Airway epithelial cell (primary cell): ENCODE measurements around the gene ETV7. TPM values are rescaled to one million over a fixed set of nuclear protein-coding genes. Genes with fewer than 3 reads are reported as not detected.

Experiments
- total RNA-seq: library from RNA; depleted of rRNA; stranded (reverse); fragments of >200 nt; gene quantifications from 2 replicates; pipeline ENCODE4 v1.2.3, GENCODE V29; 2015

ETV7 gene
- total RNA-seq, result 0.14 and 0.51 TPM in 2 replicates

DNA sequence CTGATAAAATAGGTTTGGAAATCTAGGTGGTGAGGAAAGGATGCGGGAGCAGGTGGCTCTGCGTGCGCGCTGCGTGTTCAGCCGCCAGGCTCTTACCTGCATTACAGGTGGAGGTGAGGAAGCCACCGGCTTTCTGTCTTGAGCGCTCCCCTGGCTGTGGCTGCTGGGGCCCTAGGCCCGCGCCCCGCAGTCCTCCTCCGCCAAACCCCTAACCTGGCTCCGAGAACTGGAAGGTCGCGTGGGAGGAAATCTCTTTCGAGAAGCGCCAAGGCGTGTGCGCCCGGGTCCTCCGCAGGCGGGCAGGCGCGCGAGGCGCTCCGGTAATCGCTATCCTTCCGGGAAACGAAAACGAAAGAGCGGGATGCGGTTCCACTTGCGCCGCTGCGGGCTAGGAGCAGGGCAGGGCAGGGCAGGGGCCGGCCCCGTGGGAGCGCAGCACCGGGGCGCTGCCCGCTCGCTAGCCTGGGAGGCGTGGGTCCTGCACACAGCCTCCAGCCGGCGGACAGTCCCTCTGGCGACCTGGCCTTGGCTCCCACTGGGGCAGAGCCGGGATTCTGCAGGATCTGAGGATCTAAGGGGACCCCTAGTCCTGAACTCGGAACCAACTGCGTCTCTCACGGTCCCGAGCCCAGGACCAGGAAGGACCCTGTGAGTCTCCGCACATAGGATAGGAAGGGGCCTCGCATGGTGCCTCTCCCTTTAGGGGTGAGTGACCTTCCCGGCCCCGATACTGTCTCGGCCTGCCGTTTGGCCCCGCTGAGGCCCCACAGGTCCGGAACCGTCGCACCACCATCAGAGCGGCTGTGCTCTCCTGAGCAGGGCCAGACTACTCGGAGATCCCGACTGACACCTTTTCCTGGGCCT, at the start of gene ETV7:
TSS of gene ETV7 (minus strand) at position 230 of the 864 bp plus-strand sequence. CDS start at position 102, 128 bp downstream.

DNA sequence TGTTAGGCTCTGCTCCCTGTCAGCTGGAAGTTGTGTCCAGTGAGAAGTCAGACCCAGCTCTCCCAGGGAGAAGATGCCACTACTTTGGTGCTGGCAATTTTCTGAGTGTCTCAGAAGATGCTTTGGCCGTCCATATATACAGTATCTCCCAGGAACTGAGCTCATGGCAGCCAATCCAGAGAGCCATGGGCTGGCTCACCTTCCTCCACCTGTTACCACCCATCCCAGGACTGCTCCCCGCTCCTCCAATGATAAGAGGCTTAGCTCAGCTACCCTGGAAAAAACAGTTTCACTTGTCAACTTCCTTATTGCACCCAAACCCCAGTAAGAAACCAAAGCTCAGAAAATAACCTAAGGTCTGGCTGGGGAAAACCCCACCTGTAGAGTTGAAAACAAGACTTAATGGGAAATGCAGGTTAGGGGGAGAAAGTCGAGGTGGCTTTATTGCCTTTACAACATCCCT, 50.7 kb downstream of the ETV7 start, which contains the start of gene BNIP5:
TSS of gene BNIP5 (minus strand) at position 110 of the 463 bp plus-strand sequence. CDS start 6,198 bp downstream, outside the sequence.

Other genes with a start within 250 kb of the ETV7 start
- 5.8 and 7.8 TPM in 2 replicates for gene BRPF3, start 190.9 kb downstream of the ETV7 start, total RNA-seq
- 0.14 and 0.23 TPM in 2 replicates for gene PNPLA1, start 117.6 kb downstream of the ETV7 start, total RNA-seq
- gene BNIP5, start 50.8 kb downstream of the ETV7 start, total RNA-seq, result 0.21 TPM in 1 of 2 replicates, not detected in the other
- not detected in 2 replicates for gene PXT1, start 55.2 kb upstream of the ETV7 start, total RNA-seq
- 17.3 and 27.4 TPM in 2 replicates for gene KCTD20, start 55.3 kb upstream of the ETV7 start, total RNA-seq
- 18.1 and 22.5 TPM in 2 replicates for gene STK38, start 159.8 kb upstream of the ETV7 start, total RNA-seq
- gene SRSF3, start 206.7 kb upstream of the ETV7 start, total RNA-seq, result 328 and 368 TPM in 2 replicates